ENCODE data around the gene FAM217B. TPM values are rescaled to one million over a fixed set of nuclear protein-coding genes. Genes with fewer than 3 reads are reported as not detected.

FAM217B gene
- polyA plus RNA-seq, 1 of the 3 experiments (the other 2 are of a cell fraction), result 3.0 TPM

DNA sequence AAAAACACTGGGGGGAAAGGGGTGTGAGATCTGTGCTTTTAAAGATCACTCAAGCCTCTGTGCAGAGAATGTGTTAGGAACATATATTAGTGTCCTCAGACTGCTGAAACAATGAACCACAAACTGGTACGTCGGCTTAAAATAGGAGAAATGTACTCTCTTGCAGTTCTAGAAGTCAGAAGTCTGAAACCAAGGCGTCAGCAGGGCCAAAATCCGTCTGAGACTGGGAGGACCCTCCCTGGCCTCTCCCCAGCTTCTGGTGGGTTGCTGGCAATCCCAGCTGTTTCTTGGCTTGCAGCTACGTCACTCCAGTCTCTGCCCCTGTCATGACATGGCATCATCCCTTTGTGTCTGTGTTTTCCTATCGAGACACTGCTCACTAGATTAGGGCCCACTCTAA is 22.0 kb downstream of the FAM217B start (continued):
- TF ChIP-seq RAD21 (IDR thresholded peaks at IDR 0.05; ENCODE audit: low read length) (no peak), RCOR1 (IDR thresholded peaks at IDR 0.05; ENCODE audit: low read length) (no peak), TEAD4 (IDR thresholded peaks at IDR 0.05; ENCODE audit: borderline replicate concordance, insufficient read depth) (no peak), USF1 (IDR thresholded peaks at IDR 0.05; ENCODE audit: borderline replicate concordance, low read depth) (no peak)

DNA sequence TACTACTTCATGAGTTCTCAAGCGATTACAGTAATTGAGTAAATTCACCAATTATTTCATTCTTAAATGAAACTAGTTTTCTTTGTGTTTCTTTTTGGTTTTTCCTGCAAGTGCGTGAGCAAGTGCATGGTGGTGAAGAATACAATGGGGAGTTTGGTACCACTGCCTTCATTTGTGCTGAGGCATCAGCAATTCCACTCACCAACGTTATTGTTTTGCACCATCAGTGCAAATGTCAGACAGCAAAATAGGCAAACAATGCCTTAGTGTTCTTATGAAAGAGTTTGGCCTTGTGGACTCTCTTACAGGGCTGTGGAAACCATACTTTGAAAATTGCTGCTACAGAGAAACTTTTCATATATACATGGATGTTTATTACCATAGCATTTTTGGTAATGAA is 26.2 kb downstream of the FAM217B start:
- Histone ChIP-seq H3K9ac (no peak overlapping the region), H3K36me3 (replicated peaks in 1 of 2; ENCODE audit: control insufficient read depth in 1 of 2, insufficient read depth in 2 of 2, low read length in 1 of 2) (no peaks in the 10 kb centered on the region), H3K27me3 (ENCODE audit: insufficient read depth) (no peaks in the 10 kb centered on the region), H3K9me3 (no peaks in the 10 kb centered on the region), H3F3A (replicated peaks; ENCODE audit: insufficient read depth) (no peaks in the 10 kb centered on the region), H3K9me2 (no peaks in the 10 kb centered on the region), H3K27ac (ENCODE audit: low read depth in 2 of 2, low read length in 1 of 2) (no peak overlapping the region), H3K4me2 (no peak overlapping the region), H3K4me3 (ENCODE audit: low read depth in 2 of 2, low read length in 1 of 2) (no peak overlapping the region), H3K4me1 (ENCODE audit: control insufficient read depth in 1 of 2, insufficient read depth in 2 of 2, low read depth in 1 of 2, low read length in 1 of 2) (no peaks in the 10 kb centered on the region), H2AFZ (ENCODE audit: low read depth) (no peak overlapping the region), H3K79me2 (ENCODE audit: insufficient read depth) (no peaks in the 10 kb centered on the region), H4K20me1 (ENCODE audit: insufficient read depth) (no peaks in the 10 kb centered on the region)
- WGBS (ENCODE audit: low lambda C conversion rate), result 49% methylated on average over 3 of the region's 3 CpGs
- no peak for DNase-seq
- TF ChIP-seq FOXM1 (IDR thresholded peaks at IDR 0.05; ENCODE audit: low read depth) (no peak), RCOR1 (IDR thresholded peaks at IDR 0.05; ENCODE audit: low read length) (no peak), CHD2 (IDR thresholded peaks at IDR 0.05; ENCODE audit: low read length, partially characterized antibody) (no peak), GABPA (IDR thresholded peaks at IDR 0.05; ENCODE audit: low read depth) (no peak), RAD21 (IDR thresholded peaks at IDR 0.05; ENCODE audit: low read length) (no peak), EP300 (IDR thresholded peaks at IDR 0.05; ENCODE audit: borderline replicate concordance in 1 of 2, low read depth in 1 of 2, low read length in 1 of 2) (no peak), NRF1 (IDR thresholded peaks at IDR 0.05; ENCODE audit: low read depth, low read length) (no peak), TAF1 (IDR thresholded peaks at IDR 0.05; ENCODE audit: borderline replicate concordance, low read depth, low read length) (no peak), SIN3A (IDR thresholded peaks at IDR 0.05; ENCODE audit: borderline replicate concordance, low read depth, low read length) (no peak), RFX5 (IDR thresholded peaks at IDR 0.05; ENCODE audit: low read length) (no peak), ELF1 (IDR thresholded peaks at IDR 0.05) (no peak), SMC3 (IDR thresholded peaks at IDR 0.05; ENCODE audit: low read depth, low read length) (no peak), MAX (IDR thresholded peaks at IDR 0.05; ENCODE audit: low read depth) (no peak), TCF12 (IDR thresholded peaks at IDR 0.05) (no peak)
- TF ChIP-seq, protein P1, sequence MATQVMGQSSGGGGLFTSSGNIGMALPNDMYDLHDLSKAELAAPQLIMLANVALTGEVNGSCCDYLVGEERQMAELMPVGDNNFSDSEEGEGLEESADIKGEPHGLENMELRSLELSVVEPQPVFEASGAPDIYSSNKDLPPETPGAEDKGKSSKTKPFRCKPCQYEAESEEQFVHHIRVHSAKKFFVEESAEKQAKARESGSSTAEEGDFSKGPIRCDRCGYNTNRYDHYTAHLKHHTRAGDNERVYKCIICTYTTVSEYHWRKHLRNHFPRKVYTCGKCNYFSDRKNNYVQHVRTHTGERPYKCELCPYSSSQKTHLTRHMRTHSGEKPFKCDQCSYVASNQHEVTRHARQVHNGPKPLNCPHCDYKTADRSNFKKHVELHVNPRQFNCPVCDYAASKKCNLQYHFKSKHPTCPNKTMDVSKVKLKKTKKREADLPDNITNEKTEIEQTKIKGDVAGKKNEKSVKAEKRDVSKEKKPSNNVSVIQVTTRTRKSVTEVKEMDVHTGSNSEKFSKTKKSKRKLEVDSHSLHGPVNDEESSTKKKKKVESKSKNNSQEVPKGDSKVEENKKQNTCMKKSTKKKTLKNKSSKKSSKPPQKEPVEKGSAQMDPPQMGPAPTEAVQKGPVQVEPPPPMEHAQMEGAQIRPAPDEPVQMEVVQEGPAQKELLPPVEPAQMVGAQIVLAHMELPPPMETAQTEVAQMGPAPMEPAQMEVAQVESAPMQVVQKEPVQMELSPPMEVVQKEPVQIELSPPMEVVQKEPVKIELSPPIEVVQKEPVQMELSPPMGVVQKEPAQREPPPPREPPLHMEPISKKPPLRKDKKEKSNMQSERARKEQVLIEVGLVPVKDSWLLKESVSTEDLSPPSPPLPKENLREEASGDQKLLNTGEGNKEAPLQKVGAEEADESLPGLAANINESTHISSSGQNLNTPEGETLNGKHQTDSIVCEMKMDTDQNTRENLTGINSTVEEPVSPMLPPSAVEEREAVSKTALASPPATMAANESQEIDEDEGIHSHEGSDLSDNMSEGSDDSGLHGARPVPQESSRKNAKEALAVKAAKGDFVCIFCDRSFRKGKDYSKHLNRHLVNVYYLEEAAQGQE (IDR thresholded peaks at IDR 0.05; ENCODE audit: low read depth, low read length), result no peak
- TF ChIP-seq, protein P2, sequence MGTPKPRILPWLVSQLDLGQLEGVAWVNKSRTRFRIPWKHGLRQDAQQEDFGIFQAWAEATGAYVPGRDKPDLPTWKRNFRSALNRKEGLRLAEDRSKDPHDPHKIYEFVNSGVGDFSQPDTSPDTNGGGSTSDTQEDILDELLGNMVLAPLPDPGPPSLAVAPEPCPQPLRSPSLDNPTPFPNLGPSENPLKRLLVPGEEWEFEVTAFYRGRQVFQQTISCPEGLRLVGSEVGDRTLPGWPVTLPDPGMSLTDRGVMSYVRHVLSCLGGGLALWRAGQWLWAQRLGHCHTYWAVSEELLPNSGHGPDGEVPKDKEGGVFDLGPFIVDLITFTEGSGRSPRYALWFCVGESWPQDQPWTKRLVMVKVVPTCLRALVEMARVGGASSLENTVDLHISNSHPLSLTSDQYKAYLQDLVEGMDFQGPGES (IDR thresholded peaks at IDR 0.05; ENCODE audit: low read depth, low read length), result no peak
- ChIA-PET CTCF (interaction anchor here (2.7 kb wide), 1 partner anchor 11 kb away, joined by 7 read pairs; no protein-coding TSS in a partner anchor), POLR2A (no interaction called here)

Data from SK-N-SH (cell line).